ENCODE measurements around the gene TMEM115. TPM values are rescaled to one million over a fixed set of nuclear protein-coding genes. Genes with fewer than 3 reads are reported as not detected.

TMEM115 gene
- total RNA-seq, 4 donors from 2014 or later = 71.8 to 103 (median 81.9) TPM

DNA sequence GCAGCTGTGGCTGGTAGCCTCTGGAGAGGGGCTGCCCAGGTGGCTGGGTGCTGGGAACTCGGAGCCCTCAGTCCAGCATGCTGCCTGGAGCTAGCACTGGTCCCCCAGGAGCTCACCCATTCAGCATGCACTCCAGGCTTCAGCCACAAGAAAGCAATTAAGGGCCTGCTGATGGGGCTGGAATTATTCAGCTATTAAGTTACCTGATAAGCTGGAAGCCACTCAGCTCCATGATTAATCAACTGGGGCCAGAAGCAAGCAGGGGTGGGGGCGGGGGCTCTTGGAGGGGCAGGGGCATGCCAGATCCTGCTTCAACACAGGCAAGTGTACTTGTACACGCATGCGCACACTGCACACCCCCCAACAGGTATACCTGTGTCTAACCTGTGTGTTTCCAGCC, 22.1 kb upstream of the TMEM115 start:
- WGBS, 2 donors (ENCODE audit: low coverage in 1 of 2) = 85% methylated on average over 4 of the region's 4 CpGs; no CpG with 5 or more reads in 1 of the 2 donors
- H3K9me3 ChIP-seq = no peaks in the 10 kb centered on the region
- no peak overlapping the region for H3K4me3 ChIP-seq
- no peaks in the 10 kb centered on the region for H3K4me1 ChIP-seq
- intact Hi-C loops (cut with DNase I; ENCODE audit: low total_unique reads) = no loop called here
- in situ Hi-C loops (cut with MboI; ENCODE audit: low pct_ligation_motif_present in 1 of 4, low pct_unique_long_range_greater_than_20kb in 1 of 4, low sequenced_read_pairs in 3 of 4) = no loop called here
- H3K27me3 ChIP-seq = no peaks in the 10 kb centered on the region
- TF ChIP-seq POLR2AphosphoS5 (IDR thresholded peaks at IDR 0.05) (no peak), EP300 (IDR thresholded peaks at IDR 0.05; ENCODE audit: low read depth) (no peak), POLR2A (IDR thresholded peaks at IDR 0.05) (no peak), CTCF (IDR thresholded peaks at IDR 0.05) (no peak)
- no peak overlapping the region for H3K27ac ChIP-seq
- H3K36me3 ChIP-seq = no peaks in the 10 kb centered on the region
- DNase-seq = no peak

DNA sequence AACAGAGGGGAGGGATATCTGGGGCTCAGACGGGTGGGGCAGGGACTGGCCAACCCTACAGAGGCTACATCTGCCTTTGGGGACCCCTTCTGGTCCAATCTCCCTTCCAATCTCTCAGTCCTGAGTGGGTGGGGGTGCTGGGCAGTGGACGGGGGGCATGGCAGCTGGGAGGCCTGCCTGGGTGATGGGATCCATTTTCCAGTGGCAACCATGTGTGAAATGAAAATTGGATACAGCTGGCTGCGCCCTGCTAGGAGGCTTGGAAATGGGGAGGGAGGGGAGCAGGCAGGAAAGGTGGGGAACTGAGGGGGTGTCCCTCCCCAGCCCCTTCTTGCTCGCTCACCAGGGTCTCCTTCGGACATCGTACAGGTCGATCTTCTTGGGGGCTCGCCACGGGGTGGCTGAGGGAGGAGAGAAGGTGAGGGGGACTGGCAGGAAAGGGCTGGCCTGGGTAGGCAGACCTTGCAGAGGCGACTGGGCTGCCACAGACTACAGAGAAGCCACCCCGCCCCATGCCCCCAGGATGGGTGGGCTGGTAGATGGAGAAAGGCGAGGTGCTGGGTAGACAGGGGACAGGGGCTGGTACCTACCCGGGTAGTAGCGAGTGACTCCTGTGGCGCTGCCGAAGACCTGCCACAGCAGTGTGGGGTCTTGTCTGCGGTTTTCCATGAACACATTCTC, 21.2 kb upstream of the TMEM115 start:
- no peaks in the 10 kb centered on the region for H3K4me1 ChIP-seq
- H3K9me3 ChIP-seq = no peaks in the 10 kb centered on the region
- WGBS, 2 donors (ENCODE audit: low coverage in 1 of 2) = 87% methylated on average over 17 of the region's 17 CpGs; no CpG with 5 or more reads in 1 of the 2 donors
- in situ Hi-C loops (cut with MboI; ENCODE audit: low pct_ligation_motif_present in 1 of 4, low pct_unique_long_range_greater_than_20kb in 1 of 4, low sequenced_read_pairs in 3 of 4) = no loop called here
- TF ChIP-seq CTCF (IDR thresholded peaks at IDR 0.05) = no peak
- TF ChIP-seq EP300 (IDR thresholded peaks at IDR 0.05; ENCODE audit: low read depth) = no peak
- no peak overlapping the region for H3K4me3 ChIP-seq
- H3K27me3 ChIP-seq = no peaks in the 10 kb centered on the region
- no peak for DNase-seq
- no peaks in the 10 kb centered on the region for H3K36me3 ChIP-seq
- H3K27ac ChIP-seq = no peak overlapping the region
- intact Hi-C loops (cut with DNase I; ENCODE audit: low total_unique reads) = no loop called here

GRCh38 chr3:50378757-50379156, 19.4 kb upstream of the TMEM115 start:
- no peak for TF ChIP-seq CTCF (IDR thresholded peaks at IDR 0.05)
- TF ChIP-seq POLR2AphosphoS5 (IDR thresholded peaks at IDR 0.05) = no peak
- no peak for TF ChIP-seq EP300 (IDR thresholded peaks at IDR 0.05; ENCODE audit: low read depth)
- TF ChIP-seq POLR2A (IDR thresholded peaks at IDR 0.05) = no peak
- 60 to 88% methylated on average over 1 to 17 of the region's 17 CpGs for WGBS, 2 donors (ENCODE audit: low coverage in 1 of 2)
- Histone ChIP-seq H3K4me3 (no peak overlapping the region), H3K36me3 (no peaks in the 10 kb centered on the region), H3K4me1 (no peaks in the 10 kb centered on the region), H3K9me3 (no peaks in the 10 kb centered on the region), H3K27me3 (no peaks in the 10 kb centered on the region), H3K27ac (no peak overlapping the region)
- in situ Hi-C loops (cut with MboI; ENCODE audit: low pct_ligation_motif_present in 1 of 4, low pct_unique_long_range_greater_than_20kb in 1 of 4, low sequenced_read_pairs in 3 of 4) = no loop called here
- intact Hi-C loops (cut with DNase I; ENCODE audit: low total_unique reads) = loop anchor here (10.0 kb wide), 1 partner anchor 166 kb away; no protein-coding TSS in a partner anchor
- no peak for DNase-seq

DNA sequence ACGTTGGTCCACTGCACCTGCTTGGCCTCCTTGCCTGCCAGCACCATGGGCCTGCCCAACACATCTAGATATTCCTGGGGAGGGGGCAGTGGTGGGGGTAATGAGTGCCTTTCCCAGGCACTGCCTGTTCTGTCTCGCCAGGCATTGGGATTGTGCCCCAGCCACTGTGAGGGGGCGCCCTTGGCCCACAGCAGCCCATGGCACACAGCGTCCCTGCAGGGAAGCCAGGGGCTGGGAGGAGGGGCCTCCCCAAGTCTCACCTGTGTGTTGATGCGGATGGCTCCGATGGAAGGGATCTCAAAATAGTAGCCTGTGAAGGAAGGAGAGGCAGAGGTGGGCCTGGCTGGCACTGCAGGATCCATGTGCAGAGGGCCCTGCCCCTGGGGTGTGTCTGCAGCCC, 18.7 kb upstream of the TMEM115 start:
- Histone ChIP-seq H3K9me3 (no peaks in the 10 kb centered on the region), H3K27me3 (no peaks in the 10 kb centered on the region), H3K4me1 (no peaks in the 10 kb centered on the region), H3K36me3 (no peaks in the 10 kb centered on the region), H3K4me3 (no peak overlapping the region), H3K27ac (no peak overlapping the region)
- in situ Hi-C loops (cut with MboI; ENCODE audit: low pct_ligation_motif_present in 1 of 4, low pct_unique_long_range_greater_than_20kb in 1 of 4, low sequenced_read_pairs in 3 of 4) = no loop called here
- intact Hi-C loops (cut with DNase I; ENCODE audit: low total_unique reads) = loop anchor here (10.0 kb wide), 1 partner anchor 167 kb away; no protein-coding TSS in a partner anchor
- 74% methylated on average over 5 of the region's 6 CpGs; no CpG with 5 or more reads in 1 of the 2 donors for WGBS, 2 donors (ENCODE audit: low coverage in 1 of 2)
- DNase-seq = no peak
- TF ChIP-seq POLR2A (IDR thresholded peaks at IDR 0.05) = no peak
- TF ChIP-seq CTCF (IDR thresholded peaks at IDR 0.05) = no peak
- no peak for TF ChIP-seq EP300 (IDR thresholded peaks at IDR 0.05; ENCODE audit: low read depth)
